Spinal cord (tissue), 10 donors: ENCODE results near the gene FBXW8. TPM values are rescaled to one million over a fixed set of nuclear protein-coding genes. Genes with fewer than 3 reads are reported as not detected.

Experiments
- DNase-seq, 6 donors: peaks; one replicate each; pipeline versions ENCODE4 v3.0.0 to v3.0.0-alpha.2; 2013 to 2015; ENCODE audit warnings: low spot score in 6 of 6, low read depth in 4 of 6
- H3K27ac ChIP-seq: one replicate; pipeline ENCODE4 v1.5.1; 2013; ENCODE audit warnings: low read depth, low read length, control low read depth
- H3K27me3 ChIP-seq: one replicate; pipeline ENCODE4 v1.6.1; 2013; ENCODE audit warnings: low read length; ENCODE audit not compliant: control insufficient read depth, insufficient read depth
- H3K36me3 ChIP-seq: one replicate; pipeline ENCODE4 v1.6.1; 2013; ENCODE audit warnings: low read length; ENCODE audit not compliant: control insufficient read depth, insufficient read depth
- H3K4me1 ChIP-seq: one replicate; pipeline ENCODE4 v1.6.1; 2013; ENCODE audit warnings: low read length; ENCODE audit not compliant: control insufficient read depth, insufficient read depth
- H3K4me3 ChIP-seq: one replicate; pipeline ENCODE4 v1.5.1; 2013; ENCODE audit warnings: low read depth, low read length, control low read depth
- H3K9me3 ChIP-seq: one replicate; pipeline ENCODE4 v1.6.1; 2013; ENCODE audit warnings: low read length; ENCODE audit not compliant: control insufficient read depth, insufficient read depth
- WGBS: methylation state at CpG from one replicate; pipeline ENCODE4 v1.1.5; 2013; ENCODE audit warnings: missing lambda C conversion rate; ENCODE audit not compliant: insufficient coverage; 5-methylcytosine and 5-hydroxymethylcytosine counted together
- polyA plus RNA-seq, 2 donors: library from polyadenylated mRNA; unstranded; fragments of 120-200 nt; gene quantifications; one replicate each; pipeline ENCODE4 v1.2.1, GENCODE V29; 2013; ENCODE audit not compliant: insufficient read length in 2 of 2
- total RNA-seq, 2 donors: library from RNA; depleted of rRNA in 1 of 2; stranded (reverse); fragments of 120-200 nt in 1 of 2; fragments of >200 nt in 1 of 2; gene quantifications; one replicate each; pipeline versions ENCODE4 v1.2.3 to v1.2.4, GENCODE V29; 2013 to 2014
- donor health status: healthy.

Gene FBXW8
- total and polyA plus RNA-seq, 4 donors: 9.3 to 18.2 (median 17.3) TPM

DNA sequence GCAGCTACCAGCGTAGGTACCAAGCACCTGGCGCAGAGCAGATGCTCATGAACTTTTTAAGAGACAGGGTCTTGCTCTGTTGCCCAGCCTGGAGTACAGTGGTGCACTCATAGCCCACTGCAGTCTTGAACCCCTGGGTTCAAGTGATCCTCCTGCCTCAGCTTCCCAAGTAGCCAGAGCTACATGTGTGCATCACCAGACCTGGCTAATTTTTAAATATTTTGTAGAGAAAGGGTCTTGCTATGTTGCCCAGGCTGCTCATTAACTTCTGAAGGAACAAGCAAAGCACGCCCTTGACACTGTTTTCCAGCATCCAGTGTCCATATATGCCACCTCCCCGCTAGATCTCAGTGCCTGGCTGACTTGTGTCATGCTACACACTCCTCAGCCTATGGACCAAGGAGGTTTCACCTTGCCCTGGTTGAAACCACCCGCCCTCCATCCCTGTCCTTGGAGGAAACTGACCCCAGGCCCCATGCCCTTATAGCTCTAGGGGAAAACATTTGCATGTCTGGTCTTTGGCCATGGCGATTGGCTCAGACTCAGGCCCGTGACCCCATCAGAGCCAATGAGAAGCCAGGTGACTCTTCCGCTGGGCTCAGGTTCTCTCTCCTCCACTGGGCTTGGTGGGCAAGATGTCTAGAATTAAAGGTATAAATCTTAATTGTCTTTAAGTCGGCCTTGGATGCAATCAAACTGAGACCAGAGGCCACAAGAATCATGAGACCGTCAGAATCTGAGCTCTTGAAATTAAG is 162.2 kb downstream of the FBXW8 start:
- no peaks in the 10 kb centered on the region for H3K36me3 ChIP-seq
- no peaks in the 10 kb centered on the region for H3K4me1 ChIP-seq
- DNase-seq: no peak
- H3K27ac ChIP-seq: no peak overlapping the region
- H3K27me3 ChIP-seq: no peaks in the 10 kb centered on the region
- 77% methylated on average over 7 of the region's 10 CpGs for WGBS
- H3K4me3 ChIP-seq: no peak overlapping the region
- H3K9me3 ChIP-seq: no peaks in the 10 kb centered on the region

DNA sequence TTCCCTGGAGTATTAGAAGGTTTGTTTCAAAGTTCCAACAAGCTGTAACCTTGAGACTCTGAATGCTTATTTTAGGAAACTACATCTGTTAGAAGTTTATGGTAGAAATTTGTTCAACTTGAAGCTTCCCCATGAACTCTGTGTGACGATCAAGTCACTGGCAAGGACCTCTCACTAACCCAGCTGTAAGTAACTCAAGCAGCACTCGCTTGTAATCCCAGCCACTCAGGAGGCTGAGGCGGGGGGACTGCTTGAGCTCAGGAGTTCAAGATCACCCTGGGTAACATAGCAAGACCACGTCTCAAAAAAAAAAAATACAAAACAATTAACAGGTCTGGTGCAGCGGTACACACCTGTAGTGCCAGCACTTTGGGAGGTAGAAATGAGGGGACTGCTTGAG is 162.9 kb downstream of the FBXW8 start:
- 71% methylated on average over 3 of the region's 5 CpGs for WGBS
- Histone ChIP-seq H3K27ac (no peak overlapping the region), H3K4me1 (no peaks in the 10 kb centered on the region), H3K36me3 (no peaks in the 10 kb centered on the region), H3K9me3 (no peaks in the 10 kb centered on the region), H3K27me3 (no peaks in the 10 kb centered on the region), H3K4me3 (no peak overlapping the region)
- DNase-seq: no peak

DNA sequence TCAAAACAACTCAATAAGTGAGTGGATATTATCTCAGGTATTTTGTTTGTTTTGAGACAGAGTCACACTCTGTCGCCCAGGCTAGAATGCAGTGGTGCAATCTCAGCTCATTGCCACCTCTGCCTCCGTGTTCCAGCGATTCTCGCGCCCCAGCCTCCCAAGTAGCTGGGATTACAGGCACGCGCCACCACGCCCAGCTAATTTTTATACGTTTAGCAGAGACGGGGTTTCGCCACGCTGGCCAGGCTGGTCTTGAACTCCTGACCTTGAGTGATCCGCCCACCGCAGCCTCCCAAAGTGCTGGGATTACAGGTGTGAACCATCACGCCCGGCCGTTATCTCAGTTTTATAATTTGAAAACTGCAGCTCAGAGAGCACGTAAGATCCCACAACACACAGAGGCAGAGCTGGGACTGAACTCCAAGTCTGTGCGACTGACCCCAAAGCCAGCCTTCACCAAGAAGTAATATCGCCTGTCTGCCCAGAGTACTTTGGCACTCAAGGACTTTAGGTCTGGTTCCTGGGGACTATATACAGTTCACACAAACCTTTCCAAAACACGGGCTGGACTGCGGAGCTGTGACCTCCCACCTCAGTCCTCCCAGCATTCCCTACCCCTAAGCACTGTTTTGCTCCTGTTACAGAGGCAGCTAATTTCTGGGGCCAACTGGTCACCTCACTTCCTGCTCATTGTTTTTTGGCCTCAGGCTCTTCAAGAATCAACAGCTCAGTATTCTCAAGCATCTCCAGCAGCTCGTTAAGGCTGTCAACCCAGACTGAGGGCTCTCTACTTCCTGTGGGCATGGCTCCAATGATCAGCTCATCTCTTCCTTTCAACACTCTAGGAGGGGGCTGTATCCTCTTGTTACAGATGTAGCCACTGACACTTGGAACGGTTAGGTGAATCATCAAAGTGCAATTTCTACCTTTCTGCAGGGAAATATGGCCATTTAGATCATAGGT is 165.9 kb downstream of the FBXW8 start:
- DNase-seq: no peak
- Histone ChIP-seq H3K36me3 (no peaks in the 10 kb centered on the region), H3K9me3 (no peaks in the 10 kb centered on the region), H3K27me3 (no peaks in the 10 kb centered on the region), H3K4me1 (no peaks in the 10 kb centered on the region), H3K4me3 (no peak overlapping the region), H3K27ac (no peak overlapping the region)
- WGBS: 92% methylated on average over 23 of the region's 24 CpGs

DNA sequence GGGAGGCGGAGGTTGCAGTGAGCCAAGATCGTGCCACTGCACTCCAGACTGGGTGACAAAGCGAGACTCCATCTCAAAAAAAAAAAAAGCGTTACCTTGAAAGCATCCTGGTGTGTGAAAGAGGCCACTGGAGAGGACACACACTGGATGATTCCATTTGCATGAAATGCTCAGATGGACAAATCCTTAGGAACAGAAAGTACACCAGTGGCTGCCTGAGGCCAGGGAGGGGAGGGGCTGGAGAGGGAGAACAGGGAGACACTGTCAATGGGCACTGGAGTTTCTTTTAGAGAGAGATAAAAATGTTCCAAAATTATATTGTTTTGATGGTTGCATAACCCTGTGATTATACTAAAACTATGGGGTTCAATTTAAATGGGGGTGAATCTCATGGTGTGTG is 168.7 kb downstream of the FBXW8 start:
- no peak for DNase-seq
- no peaks in the 10 kb centered on the region for H3K9me3 ChIP-seq
- H3K4me3 ChIP-seq: no peak overlapping the region
- no peaks in the 10 kb centered on the region for H3K27me3 ChIP-seq
- H3K27ac ChIP-seq: no peak overlapping the region
- 93% methylated on average over 3 of the region's 4 CpGs for WGBS
- no peaks in the 10 kb centered on the region for H3K4me1 ChIP-seq
- H3K36me3 ChIP-seq: no peaks in the 10 kb centered on the region

DNA sequence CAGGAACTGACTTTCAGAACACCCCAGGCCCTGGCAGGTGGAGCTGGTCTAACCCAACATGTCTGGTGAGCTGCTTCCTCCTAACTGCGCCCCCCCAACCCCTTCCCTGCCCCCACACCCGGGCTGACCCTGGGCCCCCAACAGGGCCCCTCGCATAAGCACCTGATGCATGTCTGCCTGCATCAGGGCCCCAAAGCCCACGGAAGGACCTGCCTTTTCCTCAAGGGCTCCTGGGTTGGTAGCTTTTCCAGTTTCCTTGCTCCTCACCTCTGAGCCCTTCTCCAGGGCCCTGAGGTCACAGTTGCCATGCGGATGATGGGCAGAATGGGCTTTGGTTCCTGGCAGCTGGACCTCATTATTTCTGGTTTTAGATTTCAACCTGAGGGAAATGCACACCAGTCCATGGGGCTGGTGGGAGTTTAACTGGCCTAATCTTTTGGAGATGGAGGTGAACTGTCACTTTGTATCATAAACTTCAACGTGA is 170.0 kb downstream of the FBXW8 start:
- H3K4me3 ChIP-seq: no peak overlapping the region
- no peak overlapping the region for H3K27ac ChIP-seq
- DNase-seq: no peak
- no peaks in the 10 kb centered on the region for H3K27me3 ChIP-seq
- H3K4me1 ChIP-seq: no peaks in the 10 kb centered on the region
- H3K36me3 ChIP-seq: no peaks in the 10 kb centered on the region
- WGBS: 47% methylated on average over 5 of the region's 6 CpGs
- H3K9me3 ChIP-seq: no peaks in the 10 kb centered on the region

Other genes with a start within 250 kb of the FBXW8 start
- gene SPRING1, start 172.9 kb upstream of the FBXW8 start, total RNA-seq: 10 to 100 TPM; 24.5 to 37.6 TPM
- gene SPRING1, start 172.9 kb upstream of the FBXW8 start, polyA plus RNA-seq: 10 to 100 TPM; 47.3 to 54.7 TPM
- 10 to 100 TPM; 15.3 to 47.2 TPM for gene RNFT2, start 172.6 kb upstream of the FBXW8 start, total RNA-seq
- gene RNFT2, start 172.6 kb upstream of the FBXW8 start, polyA plus RNA-seq: 10 to 100 TPM; 32.2 to 43.2 TPM
- 1 to 10 TPM; 2.5 to 2.8 TPM for gene HRK, start 29.5 kb upstream of the FBXW8 start, total RNA-seq
- 1 to 10 TPM; 3.0 to 4.2 TPM for gene HRK, start 29.5 kb upstream of the FBXW8 start, polyA plus RNA-seq
- 1 to 10 TPM; 7.1 to 8.7 TPM for gene TESC, start 188.5 kb downstream of the FBXW8 start, total RNA-seq
- 10 to 100 TPM in 1 of 2 donors, 1 to 10 TPM in 1; 9.9 to 12.6 TPM for gene TESC, start 188.5 kb downstream of the FBXW8 start, polyA plus RNA-seq